ENCODE measurements around the gene VANGL1.

Gene VANGL1

DNA sequence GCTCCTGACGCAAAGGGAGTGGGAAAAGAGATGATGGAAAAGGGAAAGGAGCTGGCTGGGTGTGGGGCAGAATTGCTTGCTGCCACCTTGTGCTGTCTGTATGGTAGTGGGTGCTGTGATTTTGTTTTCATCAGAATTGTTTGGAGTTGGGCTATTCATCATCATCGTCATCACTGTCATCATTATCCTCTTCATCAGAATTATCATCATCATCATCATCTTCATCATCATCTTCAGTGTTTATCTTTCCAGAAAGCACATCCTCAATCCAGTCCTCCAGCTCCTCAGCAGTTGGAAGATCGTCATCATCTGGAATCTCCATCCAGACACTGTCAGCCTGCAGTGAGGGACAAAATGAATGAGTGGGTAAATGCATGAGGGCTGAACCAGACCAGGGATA lies 59.3 kb downstream of the VANGL1 start:
- DNase-seq (ENCODE audit: low read depth in 1 of 2, low spot score in 1 of 2): no peak

DNA sequence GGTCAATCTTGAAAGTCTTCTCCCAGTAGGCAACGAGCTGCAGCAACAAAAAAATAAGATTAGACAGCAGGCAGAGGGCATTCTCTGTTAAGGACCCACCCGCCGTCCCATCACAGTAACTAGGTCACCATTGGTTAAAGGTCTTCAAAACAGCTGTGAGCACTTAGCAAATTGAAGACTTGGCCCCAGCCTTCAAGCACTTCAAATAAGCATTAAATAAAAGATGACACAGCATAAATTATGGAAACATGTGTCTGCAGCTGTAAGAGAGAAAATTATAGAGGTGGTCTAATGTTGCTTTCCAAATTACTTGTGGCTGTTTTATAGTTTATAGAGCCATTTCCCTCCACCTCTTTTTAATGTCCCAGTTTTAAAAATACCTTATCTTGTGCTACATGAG lies 61.2 kb downstream of the VANGL1 start:
- DNase-seq (ENCODE audit: low read depth in 1 of 2, low spot score in 1 of 2): no peak

- DNase-seq (ENCODE audit: low read depth in 1 of 2, low spot score in 1 of 2): no peak
Measured at GRCh38 chr1:115705085-115705951, 63.5 kb downstream of the VANGL1 start.

GRCh38 chr1:115705963-115706362 lies 64.2 kb downstream of the VANGL1 start:
- no peak for DNase-seq (ENCODE audit: low read depth in 1 of 2, low spot score in 1 of 2)

GRCh38 chr1:115706587-115707425 lies 65.0 kb downstream of the VANGL1 start:
- no peak for DNase-seq (ENCODE audit: low read depth in 1 of 2, low spot score in 1 of 2)

GRCh38 chr1:115710859-115711624 lies 69.3 kb downstream of the VANGL1 start:
- DNase-seq (ENCODE audit: low read depth in 1 of 2, low spot score in 1 of 2): no peak

DNA sequence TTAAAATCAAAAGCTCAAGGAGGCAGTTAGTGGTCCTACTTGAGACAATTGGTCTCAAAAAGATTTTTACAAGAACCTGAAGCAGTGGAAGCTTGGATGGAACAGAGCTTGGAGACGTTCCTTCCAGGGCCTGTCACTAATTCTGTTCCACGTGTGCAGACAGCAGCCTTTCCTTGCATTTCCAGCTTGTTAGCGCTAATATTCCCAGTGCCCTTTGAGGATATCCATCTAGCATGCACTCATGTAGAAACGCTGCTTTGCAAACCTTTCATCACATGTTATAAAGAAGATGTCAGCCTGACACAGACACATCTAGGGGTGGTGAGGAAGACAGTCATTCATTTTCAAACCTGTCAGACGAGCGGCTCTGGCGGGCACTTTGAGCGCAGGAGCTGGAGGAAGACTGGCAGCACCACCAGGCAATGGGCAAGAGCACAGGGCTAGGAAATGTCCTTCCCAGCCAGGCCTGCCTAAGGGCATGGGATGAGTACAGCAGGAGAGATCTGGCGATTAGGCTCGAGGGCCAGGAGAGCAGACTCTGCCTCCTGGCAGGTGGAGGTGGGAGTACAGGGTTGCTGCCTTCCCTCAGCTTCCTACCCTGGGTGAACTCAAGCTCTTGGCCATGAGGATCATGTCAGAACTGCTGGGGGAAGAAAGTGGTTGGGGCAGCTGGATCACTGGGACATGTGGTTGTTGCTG lies 71.3 kb downstream of the VANGL1 start:
- DNase-seq (ENCODE audit: low read depth in 1 of 2, low spot score in 1 of 2): no peak

DNA sequence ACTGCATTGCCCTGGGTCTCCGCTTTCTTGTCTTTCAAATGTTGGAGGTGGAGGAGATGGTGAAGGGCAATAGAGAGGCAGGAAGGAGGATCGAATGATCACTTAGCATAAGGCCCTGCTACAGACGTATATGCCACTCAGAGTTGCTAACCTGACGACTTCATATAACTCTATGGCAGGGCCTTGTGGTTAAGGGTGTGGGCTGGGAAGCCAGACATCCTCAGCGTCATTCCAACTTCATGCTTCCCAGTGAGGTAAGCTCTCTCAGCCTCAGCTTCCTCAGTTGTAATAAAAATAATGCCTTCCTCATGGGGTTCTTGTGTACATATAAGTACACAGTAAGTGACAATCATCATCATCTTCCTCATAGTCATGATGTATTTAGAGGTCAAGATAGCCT lies 72.1 kb downstream of the VANGL1 start:
- no peak for DNase-seq (ENCODE audit: low read depth in 1 of 2, low spot score in 1 of 2)

DNA sequence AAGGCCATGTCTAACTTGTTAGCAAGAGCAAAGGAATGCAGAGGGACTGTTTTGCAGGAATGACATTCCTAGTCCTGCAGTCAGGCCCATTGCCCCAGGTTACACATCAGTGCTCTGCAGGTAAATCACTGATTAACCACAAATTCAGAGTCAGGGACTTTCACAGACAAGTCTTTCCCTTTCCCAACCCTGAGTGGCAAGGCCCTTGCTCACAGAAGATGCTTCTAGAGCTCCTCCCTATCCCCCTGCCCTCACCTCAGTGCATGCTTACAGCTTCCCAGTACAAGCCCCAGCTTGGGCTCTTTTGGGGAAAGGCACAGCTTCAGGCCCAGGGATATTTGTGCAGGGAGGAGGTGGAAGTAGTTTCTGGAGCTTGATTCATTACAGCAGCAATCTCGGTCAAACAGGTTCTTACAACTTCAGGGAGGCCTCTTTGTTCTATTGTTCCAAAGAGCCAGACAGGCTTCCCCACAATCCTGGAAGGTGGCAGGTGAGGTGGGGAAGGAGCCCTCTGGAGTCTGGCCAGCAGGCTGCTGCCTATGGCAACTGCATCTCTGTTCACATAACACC lies 72.9 kb downstream of the VANGL1 start:
- DNase-seq (ENCODE audit: low read depth in 1 of 2, low spot score in 1 of 2): no peak

DNA sequence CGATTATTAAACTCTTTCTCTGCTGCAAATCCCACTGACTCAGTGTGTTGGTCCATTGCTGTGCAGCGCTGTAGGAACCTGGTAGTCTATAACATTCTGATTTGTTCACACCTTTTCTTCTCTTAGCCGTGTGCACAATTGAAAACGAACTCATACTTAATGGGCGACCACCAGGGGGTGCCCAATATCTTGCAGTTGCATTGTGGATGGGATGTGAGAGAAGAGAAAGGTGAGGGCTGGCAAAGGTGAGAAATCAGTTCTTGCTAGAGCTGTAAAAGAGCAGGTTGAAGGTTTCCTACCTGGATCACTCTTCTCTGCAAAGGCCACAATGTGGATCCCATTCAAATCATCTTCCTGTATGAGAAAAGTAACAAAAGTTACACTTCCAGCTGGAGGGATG lies 75.8 kb downstream of the VANGL1 start:
- peak in 1 of 2 donors; percentile 5 for DNase-seq (ENCODE audit: low read depth in 1 of 2, low spot score in 1 of 2)

DNA sequence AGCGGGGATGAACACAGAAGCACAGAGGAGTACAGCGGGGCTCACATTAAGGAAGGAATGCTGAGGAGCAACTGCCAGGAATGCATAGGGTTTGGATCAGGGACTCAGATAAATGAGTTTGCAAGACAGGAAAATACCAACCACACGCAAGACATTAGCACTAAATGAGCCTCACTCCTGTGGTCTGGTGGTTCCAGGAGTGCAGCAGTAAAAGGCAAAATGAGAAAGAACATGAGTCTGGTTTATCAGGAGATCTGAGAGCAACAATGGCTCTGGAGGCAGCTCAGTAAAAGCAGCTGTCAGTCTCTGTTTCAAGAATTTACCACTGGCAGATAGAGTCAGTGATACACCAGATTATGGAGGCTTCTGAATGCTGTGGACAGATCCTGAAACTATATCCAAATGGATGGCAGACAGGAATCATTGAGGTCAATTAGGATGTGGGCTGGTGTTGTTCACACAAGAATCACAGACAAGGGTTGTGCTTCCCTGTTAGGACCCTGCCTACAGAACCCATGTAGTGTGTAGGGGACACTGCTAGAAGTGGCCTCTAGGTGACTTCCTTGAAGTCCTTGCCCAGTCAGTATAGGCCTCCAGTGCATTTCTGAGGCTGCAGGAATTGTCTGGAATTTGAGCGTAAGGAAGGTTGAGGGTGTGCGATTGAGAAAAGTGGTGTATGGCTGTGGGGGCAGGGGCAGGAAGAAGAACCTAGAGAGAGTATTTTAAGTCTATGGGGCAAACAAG lies 76.4 kb downstream of the VANGL1 start:
- DNase-seq (ENCODE audit: low read depth in 1 of 2, low spot score in 1 of 2): no peak

- no peak for DNase-seq (ENCODE audit: low read depth in 1 of 2, low spot score in 1 of 2)
Measured at GRCh38 chr1:115719285-115719684, 77.5 kb downstream of the VANGL1 start.

DNA sequence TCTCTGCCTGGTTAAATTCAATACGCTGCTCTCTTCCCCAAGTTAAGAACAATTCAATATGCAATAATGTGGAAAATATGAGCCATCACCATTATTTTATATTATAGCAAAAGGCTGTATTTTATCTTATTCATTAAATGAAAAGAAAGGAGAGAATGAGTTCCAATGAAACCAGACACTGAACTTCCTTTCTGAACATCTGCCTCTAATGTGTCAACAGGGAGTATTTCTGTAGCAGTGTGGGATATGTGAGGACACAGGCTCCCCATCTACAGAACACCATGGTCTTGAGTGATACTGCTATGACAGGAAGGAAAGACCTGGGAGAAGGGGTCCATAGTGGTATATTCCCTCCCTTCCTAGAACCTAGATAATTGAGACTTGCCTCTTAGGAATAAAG lies 80.5 kb downstream of the VANGL1 start:
- no peak for DNase-seq (ENCODE audit: low read depth in 1 of 2, low spot score in 1 of 2)

- DNase-seq (ENCODE audit: low read depth in 1 of 2, low spot score in 1 of 2): no peak
Measured at GRCh38 chr1:115723756-115724155, 82.0 kb downstream of the VANGL1 start.

GRCh38 chr1:115725600-115725999 lies 83.8 kb downstream of the VANGL1 start:
- no peak for DNase-seq (ENCODE audit: low read depth in 1 of 2, low spot score in 1 of 2)

GRCh38 chr1:115726161-115726560 lies 84.4 kb downstream of the VANGL1 start:
- DNase-seq (ENCODE audit: low read depth in 1 of 2, low spot score in 1 of 2): no peak

GRCh38 chr1:115726570-115726969 lies 84.8 kb downstream of the VANGL1 start:
- DNase-seq (ENCODE audit: low read depth in 1 of 2, low spot score in 1 of 2): no peak

GRCh38 chr1:115727706-115728249 lies 86.0 kb downstream of the VANGL1 start:
- no peak for DNase-seq (ENCODE audit: low read depth in 1 of 2, low spot score in 1 of 2)

DNA sequence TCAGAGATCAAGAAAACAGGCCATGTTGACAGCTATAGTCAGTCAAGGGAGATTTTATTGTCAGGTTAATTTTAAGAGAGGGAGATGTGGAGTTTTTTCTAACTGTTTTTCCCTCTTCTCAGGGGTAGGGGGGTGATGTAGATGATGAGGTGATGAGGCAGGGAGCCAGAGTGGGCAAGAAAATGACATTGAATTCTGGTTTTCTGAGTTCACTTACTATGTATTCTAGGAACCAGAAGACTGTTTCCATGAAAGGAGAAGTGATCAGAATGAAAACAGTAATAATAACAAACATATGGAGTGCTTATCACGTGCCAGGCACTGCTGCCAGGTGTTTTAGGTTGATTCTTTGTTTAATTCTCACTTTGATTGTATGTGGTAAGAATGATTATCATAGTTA lies 86.6 kb downstream of the VANGL1 start:
- no peak for DNase-seq (ENCODE audit: low read depth in 1 of 2, low spot score in 1 of 2)

DNA sequence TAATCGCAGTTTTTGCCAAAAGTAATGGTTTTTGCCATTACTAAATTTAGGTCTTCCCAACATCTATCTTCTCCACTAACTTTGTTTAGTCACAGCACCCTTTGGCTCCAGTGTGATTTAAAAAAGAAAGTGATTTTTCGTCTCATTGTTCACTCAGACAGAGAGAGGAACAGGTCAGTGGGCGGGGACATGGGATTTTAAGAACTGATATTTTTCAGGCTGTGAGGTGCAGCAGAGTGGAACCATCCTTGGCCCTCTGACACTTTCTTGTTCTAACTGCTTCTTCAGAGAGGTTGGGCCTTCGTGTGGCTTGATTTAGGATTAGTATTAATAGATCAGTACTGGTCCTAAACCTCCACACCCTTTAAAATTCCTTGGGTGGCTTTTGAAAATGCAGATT lies 88.0 kb downstream of the VANGL1 start:
- DNase-seq (ENCODE audit: low read depth in 1 of 2, low spot score in 1 of 2): no peak

All from stimulated activated CD4-positive, alpha-beta T cell treated with anti-CD3 and anti-CD28 coated beads, Interleukin-15, amount 100 ng/mL, for 1 hour (primary cell).